Hepatocyte (in vitro differentiated cells): Measurements from ENCODE around the gene ALG14.

Experiments used
- EZH2 ChIP-seq: fragments of 200-600 bp; sonication (generic); IDR thresholded peaks from 2 replicates; pipeline ENCODE4 v1.6.1; 2016; ENCODE audit warnings: antibody characterized with exemption, mild to moderate bottlenecking, borderline replicate concordance
- EZH2phosphoT487 ChIP-seq: fragments of 200-600 bp; sonication (generic); IDR thresholded peaks from one replicate; pipeline ENCODE4 v1.6.1; 2018; ENCODE audit warnings: antibody characterized with exemption, mild to moderate bottlenecking, low read depth, moderate library complexity; ENCODE audit not compliant: unreplicated experiment, severe bottlenecking
- TF ChIP-seq, protein P1 (sequence below): fragments of 200-600 bp; sonication (generic); IDR thresholded peaks from 2 replicates; pipeline ENCODE4 v1.5.1; 2016; ENCODE audit warnings: antibody characterized with exemption, mild to moderate bottlenecking; ENCODE audit not compliant: poor library complexity

DNA sequence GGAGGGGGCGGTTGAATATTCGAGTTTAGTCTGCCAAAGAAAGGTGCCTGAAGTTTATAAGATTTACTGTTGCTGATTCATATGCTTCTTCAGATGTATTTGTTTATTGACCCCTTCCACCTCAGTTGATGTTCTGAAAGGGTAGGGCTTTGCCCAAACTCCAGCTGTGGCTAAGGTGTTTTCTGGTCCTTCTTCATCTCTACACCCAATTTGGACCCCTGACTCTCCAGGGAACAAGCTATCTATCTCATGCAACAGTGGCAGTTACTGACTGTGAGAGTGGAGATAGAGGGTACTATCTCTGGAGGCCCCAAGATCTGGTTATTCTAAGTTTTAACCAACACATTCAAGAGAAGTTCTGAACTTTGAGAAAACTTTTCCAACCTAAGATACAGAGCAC lies 12.6 kb upstream of the ALG14 start:
- TF ChIP-seq, protein P1, sequence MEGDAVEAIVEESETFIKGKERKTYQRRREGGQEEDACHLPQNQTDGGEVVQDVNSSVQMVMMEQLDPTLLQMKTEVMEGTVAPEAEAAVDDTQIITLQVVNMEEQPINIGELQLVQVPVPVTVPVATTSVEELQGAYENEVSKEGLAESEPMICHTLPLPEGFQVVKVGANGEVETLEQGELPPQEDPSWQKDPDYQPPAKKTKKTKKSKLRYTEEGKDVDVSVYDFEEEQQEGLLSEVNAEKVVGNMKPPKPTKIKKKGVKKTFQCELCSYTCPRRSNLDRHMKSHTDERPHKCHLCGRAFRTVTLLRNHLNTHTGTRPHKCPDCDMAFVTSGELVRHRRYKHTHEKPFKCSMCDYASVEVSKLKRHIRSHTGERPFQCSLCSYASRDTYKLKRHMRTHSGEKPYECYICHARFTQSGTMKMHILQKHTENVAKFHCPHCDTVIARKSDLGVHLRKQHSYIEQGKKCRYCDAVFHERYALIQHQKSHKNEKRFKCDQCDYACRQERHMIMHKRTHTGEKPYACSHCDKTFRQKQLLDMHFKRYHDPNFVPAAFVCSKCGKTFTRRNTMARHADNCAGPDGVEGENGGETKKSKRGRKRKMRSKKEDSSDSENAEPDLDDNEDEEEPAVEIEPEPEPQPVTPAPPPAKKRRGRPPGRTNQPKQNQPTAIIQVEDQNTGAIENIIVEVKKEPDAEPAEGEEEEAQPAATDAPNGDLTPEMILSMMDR: no peak
- TF ChIP-seq EZH2phosphoT487: no peak
- TF ChIP-seq EZH2: no peak
